ENCODE results near the gene CMTM4. TPM values are rescaled to one million over a fixed set of nuclear protein-coding genes. Genes with fewer than 3 reads are reported as not detected.

The CMTM4 gene
- total and polyA plus RNA-seq, 2 experiments from 2014 or later, result 14.1 to 77.0 TPM

DNA sequence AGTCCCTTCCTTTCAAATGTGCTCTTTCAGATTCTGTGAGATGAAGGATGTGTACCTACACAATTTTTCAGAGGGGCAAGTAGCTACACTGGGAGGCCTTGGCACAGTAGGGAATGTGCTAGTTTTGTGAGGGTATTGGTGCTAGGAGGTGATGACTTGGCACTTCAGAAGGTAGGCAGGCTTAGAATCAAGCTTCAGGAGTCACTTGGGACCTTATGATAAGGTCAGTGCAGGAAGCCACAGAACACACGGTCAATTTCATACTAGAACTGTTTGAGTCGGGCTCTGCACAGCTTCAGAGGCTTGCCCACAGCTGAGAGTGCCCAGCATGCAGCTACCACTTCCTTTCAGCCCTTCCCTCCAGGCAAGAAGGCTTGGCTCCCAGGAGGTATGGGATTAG lies 124.2 kb downstream of the CMTM4 start:
- H3K4me1 Mint-ChIP-seq, result no peaks in the 10 kb centered on the region
- Histone ChIP-seq H3K4me2 (no peak overlapping the region), H3F3A (replicated peaks; ENCODE audit: low read depth) (no peaks in the 10 kb centered on the region), H2AFZ (no peak overlapping the region), H3K4me3 (no peak overlapping the region), H3K27me3 (ENCODE audit: insufficient read depth) (peaks cover 12% of the 10 kb centered on the region), H3K36me3 (ENCODE audit: insufficient read depth) (no peaks in the 10 kb centered on the region), H3K27ac (ENCODE audit: low read depth) (no peak overlapping the region), H4K20me1 (replicated peaks; ENCODE audit: insufficient read depth) (no peaks in the 10 kb centered on the region), H3K4me1 (ENCODE audit: insufficient read depth) (no peaks in the 10 kb centered on the region), H3K9me2 (ENCODE audit: insufficient read depth) (no peaks in the 10 kb centered on the region), H3K79me2 (replicated peaks; ENCODE audit: insufficient read depth) (no peaks in the 10 kb centered on the region)
- H3K9me3 Mint-ChIP-seq, result no peaks in the 10 kb centered on the region
- peaks cover 5% of the 10 kb centered on the region for H3K27me3 Mint-ChIP-seq (ENCODE audit: insufficient read depth, low read depth, poor library complexity)
- ATAC-seq (no peak), DNase-seq (ENCODE audit: low spot score) (no peak)
- peaks cover 1% of the 10 kb centered on the region; the same call in 1 of the 3 replicates for H3K36me3 Mint-ChIP-seq (ENCODE audit: low read depth)
- H3K4me3 Mint-ChIP-seq, result no peak overlapping the region
- H3K27ac Mint-ChIP-seq, result no peak overlapping the region
- TF ChIP-seq NANOG (IDR thresholded peaks at IDR 0.05; ENCODE audit: borderline replicate concordance) (no peak), ZNF114 (CRISPR knock-in tag; IDR thresholded peaks at IDR 0.05) (no peak), EZH2 (IDR thresholded peaks at IDR 0.05; ENCODE audit: low read depth, unreplicated experiment) (no peak), ZNF331 (CRISPR knock-in tag; IDR thresholded peaks at IDR 0.05; ENCODE audit: low read depth) (no peak), JUNB (IDR thresholded peaks at IDR 0.05; ENCODE audit: unreplicated experiment) (no peak), CREB1 (CRISPR knock-in tag; IDR thresholded peaks at IDR 0.05; ENCODE audit: low read depth) (no peak)
- TF ChIP-seq, protein P1, sequence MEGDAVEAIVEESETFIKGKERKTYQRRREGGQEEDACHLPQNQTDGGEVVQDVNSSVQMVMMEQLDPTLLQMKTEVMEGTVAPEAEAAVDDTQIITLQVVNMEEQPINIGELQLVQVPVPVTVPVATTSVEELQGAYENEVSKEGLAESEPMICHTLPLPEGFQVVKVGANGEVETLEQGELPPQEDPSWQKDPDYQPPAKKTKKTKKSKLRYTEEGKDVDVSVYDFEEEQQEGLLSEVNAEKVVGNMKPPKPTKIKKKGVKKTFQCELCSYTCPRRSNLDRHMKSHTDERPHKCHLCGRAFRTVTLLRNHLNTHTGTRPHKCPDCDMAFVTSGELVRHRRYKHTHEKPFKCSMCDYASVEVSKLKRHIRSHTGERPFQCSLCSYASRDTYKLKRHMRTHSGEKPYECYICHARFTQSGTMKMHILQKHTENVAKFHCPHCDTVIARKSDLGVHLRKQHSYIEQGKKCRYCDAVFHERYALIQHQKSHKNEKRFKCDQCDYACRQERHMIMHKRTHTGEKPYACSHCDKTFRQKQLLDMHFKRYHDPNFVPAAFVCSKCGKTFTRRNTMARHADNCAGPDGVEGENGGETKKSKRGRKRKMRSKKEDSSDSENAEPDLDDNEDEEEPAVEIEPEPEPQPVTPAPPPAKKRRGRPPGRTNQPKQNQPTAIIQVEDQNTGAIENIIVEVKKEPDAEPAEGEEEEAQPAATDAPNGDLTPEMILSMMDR (conservative IDR thresholded peaks at IDR 0.05; ENCODE audit: low read depth in 2 of 2), result no peak
- TF ChIP-seq, protein P2, sequence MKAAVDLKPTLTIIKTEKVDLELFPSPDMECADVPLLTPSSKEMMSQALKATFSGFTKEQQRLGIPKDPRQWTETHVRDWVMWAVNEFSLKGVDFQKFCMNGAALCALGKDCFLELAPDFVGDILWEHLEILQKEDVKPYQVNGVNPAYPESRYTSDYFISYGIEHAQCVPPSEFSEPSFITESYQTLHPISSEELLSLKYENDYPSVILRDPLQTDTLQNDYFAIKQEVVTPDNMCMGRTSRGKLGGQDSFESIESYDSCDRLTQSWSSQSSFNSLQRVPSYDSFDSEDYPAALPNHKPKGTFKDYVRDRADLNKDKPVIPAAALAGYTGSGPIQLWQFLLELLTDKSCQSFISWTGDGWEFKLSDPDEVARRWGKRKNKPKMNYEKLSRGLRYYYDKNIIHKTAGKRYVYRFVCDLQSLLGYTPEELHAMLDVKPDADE (IDR thresholded peaks at IDR 0.05), result no peak

DNA sequence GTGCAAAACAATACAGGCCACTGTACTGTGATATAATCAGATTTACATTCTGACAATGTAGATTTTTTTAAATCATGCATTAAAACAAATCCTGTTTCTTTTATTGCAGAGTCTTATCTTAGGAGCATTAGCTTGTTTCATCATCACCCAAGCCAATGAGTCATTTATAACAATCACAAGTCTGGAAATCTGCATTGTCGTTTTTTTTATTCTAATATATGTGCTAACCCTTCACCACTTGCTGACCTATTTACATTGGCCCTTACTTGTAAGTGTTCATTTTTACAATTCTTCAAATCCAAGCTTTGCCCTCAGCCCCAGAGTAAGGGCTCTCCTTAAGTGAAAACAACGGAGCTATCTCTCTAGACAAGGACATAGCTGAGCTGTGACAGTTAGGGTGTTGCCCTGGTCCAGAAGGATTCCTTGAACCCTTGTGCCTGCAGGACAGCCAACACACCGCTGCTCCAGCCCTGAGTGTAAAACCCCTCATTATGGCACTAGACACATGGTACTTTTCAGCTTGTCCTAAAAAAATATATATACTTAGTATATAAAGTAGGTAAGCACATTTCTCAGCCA lies 126.6 kb downstream of the CMTM4 start:
- no peaks in the 10 kb centered on the region for H3K36me3 ChIP-seq (ENCODE audit: insufficient read depth)
- H3K9me2 ChIP-seq (ENCODE audit: insufficient read depth), result no peaks in the 10 kb centered on the region
- Mint-ChIP-seq H3K27ac (no peak overlapping the region), H3K27me3 (ENCODE audit: insufficient read depth, low read depth, poor library complexity) (no peaks in the 10 kb centered on the region), H3K36me3 (ENCODE audit: low read depth) (peaks cover 4% of the 10 kb centered on the region; the same call in 1 of the 3 replicates), H3K9me3 (no peaks in the 10 kb centered on the region), H3K4me3 (no peak overlapping the region), H3K4me1 (no peaks in the 10 kb centered on the region)
- H4K20me1 ChIP-seq (replicated peaks; ENCODE audit: insufficient read depth), result peaks cover 7% of the 10 kb centered on the region; the same call in 1 of the 2 replicates
- H3K4me2 ChIP-seq, result no peak overlapping the region
- no peak overlapping the region for H2AFZ ChIP-seq
- DNase-seq (ENCODE audit: low spot score) (no peak), ATAC-seq (no peak)
- H3K4me1 ChIP-seq (ENCODE audit: insufficient read depth), result no peaks in the 10 kb centered on the region
- no peaks in the 10 kb centered on the region for H3F3A ChIP-seq (replicated peaks; ENCODE audit: low read depth)
- no peak overlapping the region for H3K4me3 ChIP-seq
- no peak overlapping the region for H3K27ac ChIP-seq (ENCODE audit: low read depth)
- no peaks in the 10 kb centered on the region for H3K27me3 ChIP-seq (ENCODE audit: insufficient read depth)
- no peaks in the 10 kb centered on the region for H3K79me2 ChIP-seq (replicated peaks; ENCODE audit: insufficient read depth)
- TF ChIP-seq EZH2phosphoT487 (IDR thresholded peaks at IDR 0.05; ENCODE audit: unreplicated experiment) (no peak), POLR2AphosphoS5 (IDR thresholded peaks at IDR 0.05; ENCODE audit: low read depth) (no peak), STAT1 (IDR thresholded peaks at IDR 0.05; ENCODE audit: unreplicated experiment) (no peak), CREB1 (CRISPR knock-in tag; IDR thresholded peaks at IDR 0.05; ENCODE audit: low read depth) (no peak), JUNB (IDR thresholded peaks at IDR 0.05; ENCODE audit: unreplicated experiment) (no peak)
- TF ChIP-seq, protein P2 (IDR thresholded peaks at IDR 0.05), result no peak
- TF ChIP-seq, protein P3, sequence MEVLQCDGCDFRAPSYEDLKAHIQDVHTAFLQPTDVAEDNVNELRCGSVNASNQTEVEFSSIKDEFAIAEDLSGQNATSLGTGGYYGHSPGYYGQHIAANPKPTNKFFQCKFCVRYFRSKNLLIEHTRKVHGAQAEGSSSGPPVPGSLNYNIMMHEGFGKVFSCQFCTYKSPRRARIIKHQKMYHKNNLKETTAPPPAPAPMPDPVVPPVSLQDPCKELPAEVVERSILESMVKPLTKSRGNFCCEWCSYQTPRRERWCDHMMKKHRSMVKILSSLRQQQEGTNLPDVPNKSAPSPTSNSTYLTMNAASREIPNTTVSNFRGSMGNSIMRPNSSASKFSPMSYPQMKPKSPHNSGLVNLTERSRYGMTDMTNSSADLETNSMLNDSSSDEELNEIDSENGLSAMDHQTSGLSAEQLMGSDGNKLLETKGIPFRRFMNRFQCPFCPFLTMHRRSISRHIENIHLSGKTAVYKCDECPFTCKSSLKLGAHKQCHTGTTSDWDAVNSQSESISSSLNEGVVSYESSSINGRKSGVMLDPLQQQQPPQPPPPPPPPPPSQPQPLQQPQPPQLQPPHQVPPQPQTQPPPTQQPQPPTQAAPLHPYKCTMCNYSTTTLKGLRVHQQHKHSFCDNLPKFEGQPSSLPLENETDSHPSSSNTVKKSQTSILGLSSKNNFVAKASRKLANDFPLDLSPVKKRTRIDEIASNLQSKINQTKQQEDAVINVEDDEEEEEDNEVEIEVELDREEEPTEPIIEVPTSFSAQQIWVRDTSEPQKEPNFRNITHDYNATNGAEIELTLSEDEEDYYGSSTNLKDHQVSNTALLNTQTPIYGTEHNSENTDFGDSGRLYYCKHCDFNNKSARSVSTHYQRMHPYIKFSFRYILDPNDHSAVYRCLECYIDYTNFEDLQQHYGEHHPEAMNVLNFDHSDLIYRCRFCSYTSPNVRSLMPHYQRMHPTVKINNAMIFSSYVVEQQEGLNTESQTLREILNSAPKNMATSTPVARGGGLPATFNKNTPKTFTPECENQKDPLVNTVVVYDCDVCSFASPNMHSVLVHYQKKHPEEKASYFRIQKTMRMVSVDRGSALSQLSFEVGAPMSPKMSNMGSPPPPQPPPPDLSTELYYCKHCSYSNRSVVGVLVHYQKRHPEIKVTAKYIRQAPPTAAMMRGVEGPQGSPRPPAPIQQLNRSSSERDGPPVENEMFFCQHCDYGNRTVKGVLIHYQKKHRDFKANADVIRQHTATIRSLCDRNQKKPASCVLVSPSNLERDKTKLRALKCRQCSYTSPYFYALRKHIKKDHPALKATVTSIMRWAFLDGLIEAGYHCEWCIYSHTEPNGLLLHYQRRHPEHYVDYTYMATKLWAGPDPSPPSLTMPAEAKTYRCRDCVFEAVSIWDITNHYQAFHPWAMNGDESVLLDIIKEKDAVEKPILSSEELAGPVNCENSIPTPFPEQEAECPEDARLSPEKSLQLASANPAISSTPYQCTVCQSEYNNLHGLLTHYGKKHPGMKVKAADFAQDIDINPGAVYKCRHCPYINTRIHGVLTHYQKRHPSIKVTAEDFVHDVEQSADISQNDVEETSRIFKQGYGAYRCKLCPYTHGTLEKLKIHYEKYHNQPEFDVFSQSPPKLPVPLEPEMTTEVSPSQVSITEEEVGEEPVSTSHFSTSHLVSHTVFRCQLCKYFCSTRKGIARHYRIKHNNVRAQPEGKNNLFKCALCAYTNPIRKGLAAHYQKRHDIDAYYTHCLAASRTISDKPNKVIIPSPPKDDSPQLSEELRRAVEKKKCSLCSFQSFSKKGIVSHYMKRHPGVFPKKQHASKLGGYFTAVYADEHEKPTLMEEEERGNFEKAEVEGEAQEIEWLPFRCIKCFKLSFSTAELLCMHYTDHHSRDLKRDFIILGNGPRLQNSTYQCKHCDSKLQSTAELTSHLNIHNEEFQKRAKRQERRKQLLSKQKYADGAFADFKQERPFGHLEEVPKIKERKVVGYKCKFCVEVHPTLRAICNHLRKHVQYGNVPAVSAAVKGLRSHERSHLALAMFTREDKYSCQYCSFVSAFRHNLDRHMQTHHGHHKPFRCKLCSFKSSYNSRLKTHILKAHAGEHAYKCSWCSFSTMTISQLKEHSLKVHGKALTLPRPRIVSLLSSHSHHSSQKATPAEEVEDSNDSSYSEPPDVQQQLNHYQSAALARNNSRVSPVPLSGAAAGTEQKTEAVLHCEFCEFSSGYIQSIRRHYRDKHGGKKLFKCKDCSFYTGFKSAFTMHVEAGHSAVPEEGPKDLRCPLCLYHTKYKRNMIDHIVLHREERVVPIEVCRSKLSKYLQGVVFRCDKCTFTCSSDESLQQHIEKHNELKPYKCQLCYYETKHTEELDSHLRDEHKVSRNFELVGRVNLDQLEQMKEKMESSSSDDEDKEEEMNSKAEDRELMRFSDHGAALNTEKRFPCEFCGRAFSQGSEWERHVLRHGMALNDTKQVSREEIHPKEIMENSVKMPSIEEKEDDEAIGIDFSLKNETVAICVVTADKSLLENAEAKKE (CRISPR knock-in tag; IDR thresholded peaks at IDR 0.05), result no peak

Data from GM23338 (cell line).